Measurements from ENCODE around the gene KIAA0586.
"Not testable (repeated sequence)": the region's sequence is repeated elsewhere in the genome, so short reads cannot be mapped to it uniquely, and the experiment has no call there.

KIAA0586 gene

GRCh38 chr14:58549105-58549757 is 121.7 kb downstream of the KIAA0586 start:
- DNase-seq = no peak

GRCh38 chr14:58553959-58554358 is 126.4 kb downstream of the KIAA0586 start:
- DNase-seq = no peak

- no peak for DNase-seq
These were observed 128.1 kb downstream of the KIAA0586 start for GRCh38 chr14:58555647-58556046.

- DNase-seq = no peak
These were observed 129.7 kb downstream of the KIAA0586 start for GRCh38 chr14:58557242-58557641.

GRCh38 chr14:58560208-58560607 is 132.7 kb downstream of the KIAA0586 start:
- no peak for DNase-seq

GRCh38 chr14:58562141-58562540 is 134.6 kb downstream of the KIAA0586 start:
- DNase-seq = no peak

GRCh38 chr14:58563978-58564377 is 136.5 kb downstream of the KIAA0586 start:
- DNase-seq = no peak

GRCh38 chr14:58565832-58566231 is 138.3 kb downstream of the KIAA0586 start:
- no peak for DNase-seq

GRCh38 chr14:58566979-58567378 is 139.5 kb downstream of the KIAA0586 start:
- DNase-seq = no peak

- no peak for DNase-seq
These were observed 140.8 kb downstream of the KIAA0586 start for GRCh38 chr14:58568322-58568721.

GRCh38 chr14:58571256-58571655 is 143.7 kb downstream of the KIAA0586 start:
- DNase-seq = no peak

GRCh38 chr14:58571769-58572472 is 144.4 kb downstream of the KIAA0586 start:
- DNase-seq = peak; percentile 30

- DNase-seq = no peak
These were observed 144.9 kb downstream of the KIAA0586 start for GRCh38 chr14:58572473-58572853.

GRCh38 chr14:58572863-58573262 is 145.3 kb downstream of the KIAA0586 start:
- DNase-seq = no peak

GRCh38 chr14:58574623-58575022 is 147.1 kb downstream of the KIAA0586 start:
- DNase-seq = no peak

- DNase-seq = no peak
These were observed 148.4 kb downstream of the KIAA0586 start for GRCh38 chr14:58575956-58576355.

GRCh38 chr14:58580035-58580434 is 152.5 kb downstream of the KIAA0586 start:
- not testable (repeated sequence) for DNase-seq

- not testable (repeated sequence) for DNase-seq
These were observed 153.9 kb downstream of the KIAA0586 start for GRCh38 chr14:58581389-58581788.

GRCh38 chr14:58584383-58584782 is 156.9 kb downstream of the KIAA0586 start:
- DNase-seq = no peak

- no peak for DNase-seq
These were observed 159.8 kb downstream of the KIAA0586 start for GRCh38 chr14:58587271-58587670.

GRCh38 chr14:58588321-58588720 is 160.8 kb downstream of the KIAA0586 start:
- DNase-seq = not testable (repeated sequence)

- DNase-seq = no peak
These were observed 166.5 kb downstream of the KIAA0586 start for GRCh38 chr14:58593977-58594376.

- no peak for DNase-seq
These were observed 169.5 kb downstream of the KIAA0586 start for GRCh38 chr14:58597041-58597440.
